ENCODE measurements around the gene CDK2.
"Not testable (repeated sequence)": the region's sequence is repeated elsewhere in the genome, so short reads cannot be mapped to it uniquely, and the experiment has no call there.

CDK2 gene

DNA sequence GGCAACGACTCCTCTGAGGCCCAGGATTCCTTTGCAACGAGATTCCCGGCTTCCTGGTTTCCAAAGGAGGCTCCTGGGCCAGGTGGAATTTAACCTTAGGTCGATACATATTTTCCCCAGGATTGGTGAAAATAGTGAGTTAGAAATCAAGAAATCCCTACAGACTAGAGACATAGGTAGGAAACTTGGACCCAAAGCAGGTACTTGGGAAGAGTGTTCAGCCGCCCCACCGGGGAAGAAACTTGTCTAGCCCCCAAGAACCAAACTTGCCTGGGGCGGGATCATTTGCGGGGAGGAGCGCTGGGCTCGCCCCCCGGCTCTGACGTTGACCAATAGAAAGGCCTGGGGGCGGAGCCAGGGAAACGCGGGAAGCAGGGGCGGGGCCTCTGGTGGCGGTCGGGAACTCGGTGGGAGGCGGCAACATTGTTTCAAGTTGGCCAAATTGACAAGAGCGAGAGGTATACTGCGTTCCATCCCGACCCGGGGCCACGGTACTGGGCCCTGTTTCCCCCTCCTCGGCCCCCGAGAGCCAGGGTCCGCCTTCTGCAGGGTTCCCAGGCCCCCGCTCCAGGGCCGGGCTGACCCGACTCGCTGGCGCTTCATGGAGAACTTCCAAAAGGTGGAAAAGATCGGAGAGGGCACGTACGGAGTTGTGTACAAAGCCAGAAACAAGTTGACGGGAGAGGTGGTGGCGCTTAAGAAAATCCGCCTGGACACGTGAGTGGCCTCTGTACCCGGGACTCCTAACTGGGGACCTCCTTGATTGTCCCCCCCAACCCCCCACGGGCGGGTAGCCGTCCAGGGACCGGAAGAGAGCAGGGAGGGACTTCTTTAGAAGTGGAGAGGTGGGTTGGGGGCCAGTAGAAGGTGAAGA lies at the start of gene CDK2:
TSS of gene CDK2 (plus strand) at position 423 of the 874 bp plus-strand sequence. CDS start at position 602, 179 bp downstream.
- peak; percentile 88 to 94 for DNase-seq (ENCODE audit: low read depth in 2 of 2)

DNA sequence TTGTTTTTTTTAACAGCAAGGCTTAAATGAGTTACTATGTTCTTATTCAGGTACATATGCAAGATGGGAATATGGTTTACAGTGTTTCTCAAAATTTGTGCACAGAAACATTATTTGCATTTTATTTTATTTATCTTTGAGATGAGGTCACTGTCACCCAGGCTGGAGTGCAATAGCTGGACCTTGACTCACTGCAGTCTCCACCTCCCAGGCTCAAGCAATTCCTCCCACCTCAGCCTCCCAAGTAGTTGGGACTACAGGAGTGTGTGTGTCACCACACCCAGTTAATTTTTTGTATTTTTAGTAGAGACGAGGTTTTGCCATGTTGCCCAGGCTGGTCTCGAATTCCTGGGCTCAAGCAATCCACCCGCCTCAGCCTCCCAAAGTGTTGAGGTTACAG lies 47.6 kb upstream of the CDK2 start:
- DNase-seq (ENCODE audit: low read depth in 2 of 2) = not testable (repeated sequence)

DNA sequence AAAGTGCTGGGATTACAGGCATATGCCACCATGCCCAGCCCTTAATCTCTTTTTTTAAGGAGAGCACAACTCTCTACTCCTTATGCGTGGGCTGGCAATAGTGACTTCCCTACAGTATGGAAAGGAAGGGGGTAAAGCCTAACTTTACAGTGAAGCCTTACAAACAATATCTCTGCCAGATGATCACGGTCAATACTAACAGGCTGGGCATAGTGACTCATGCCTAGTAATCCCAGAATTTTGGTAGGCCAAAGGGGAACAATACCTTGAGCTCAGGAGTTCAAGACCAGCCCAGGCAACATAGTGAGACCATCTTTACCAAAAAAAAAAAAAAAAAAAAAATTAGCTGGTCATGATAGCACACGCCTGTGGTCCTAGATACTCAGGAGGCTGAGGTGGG lies 44.5 kb upstream of the CDK2 start:
- DNase-seq (ENCODE audit: low read depth in 2 of 2) = no peak

DNA sequence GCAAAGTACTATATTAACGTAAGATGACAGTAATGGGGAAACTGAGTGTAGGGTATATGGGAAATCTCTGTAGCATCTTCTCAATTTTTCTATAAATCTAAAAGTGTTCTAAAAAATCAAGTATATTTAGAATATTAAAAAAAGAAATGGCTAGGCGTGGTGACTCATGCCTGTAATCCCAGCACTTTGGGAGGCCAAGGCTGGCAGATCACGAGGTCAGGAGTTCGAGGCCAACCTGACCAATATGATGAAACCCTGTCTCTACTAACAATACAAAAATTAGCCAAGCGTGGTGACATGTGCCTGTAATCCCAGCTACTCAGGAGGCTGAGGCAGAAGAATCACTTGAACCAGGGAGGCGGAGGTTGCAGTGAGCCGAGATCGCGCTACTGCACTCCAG lies 43.0 kb upstream of the CDK2 start:
- not testable (repeated sequence) for DNase-seq (ENCODE audit: low read depth in 2 of 2)

DNA sequence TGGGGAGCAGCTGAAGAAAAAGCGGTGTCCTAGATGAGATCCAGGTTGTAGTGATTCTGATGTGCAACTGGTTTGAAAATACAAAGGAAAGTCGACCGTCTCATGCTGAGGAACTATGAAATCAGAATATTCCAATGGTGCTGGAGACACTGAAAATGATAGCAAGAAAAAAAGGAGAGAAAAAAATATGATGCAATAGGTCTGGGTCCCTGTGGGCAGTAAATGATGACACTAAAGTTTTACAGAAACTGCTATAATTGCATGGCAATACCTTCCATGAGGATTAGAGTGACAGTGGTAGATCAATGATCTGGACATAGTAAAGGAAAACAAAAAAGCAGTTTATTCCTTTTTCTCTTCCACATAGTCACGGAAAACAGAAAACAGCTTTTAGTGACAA lies 41.3 kb upstream of the CDK2 start:
- no peak for DNase-seq (ENCODE audit: low read depth in 2 of 2)

DNA sequence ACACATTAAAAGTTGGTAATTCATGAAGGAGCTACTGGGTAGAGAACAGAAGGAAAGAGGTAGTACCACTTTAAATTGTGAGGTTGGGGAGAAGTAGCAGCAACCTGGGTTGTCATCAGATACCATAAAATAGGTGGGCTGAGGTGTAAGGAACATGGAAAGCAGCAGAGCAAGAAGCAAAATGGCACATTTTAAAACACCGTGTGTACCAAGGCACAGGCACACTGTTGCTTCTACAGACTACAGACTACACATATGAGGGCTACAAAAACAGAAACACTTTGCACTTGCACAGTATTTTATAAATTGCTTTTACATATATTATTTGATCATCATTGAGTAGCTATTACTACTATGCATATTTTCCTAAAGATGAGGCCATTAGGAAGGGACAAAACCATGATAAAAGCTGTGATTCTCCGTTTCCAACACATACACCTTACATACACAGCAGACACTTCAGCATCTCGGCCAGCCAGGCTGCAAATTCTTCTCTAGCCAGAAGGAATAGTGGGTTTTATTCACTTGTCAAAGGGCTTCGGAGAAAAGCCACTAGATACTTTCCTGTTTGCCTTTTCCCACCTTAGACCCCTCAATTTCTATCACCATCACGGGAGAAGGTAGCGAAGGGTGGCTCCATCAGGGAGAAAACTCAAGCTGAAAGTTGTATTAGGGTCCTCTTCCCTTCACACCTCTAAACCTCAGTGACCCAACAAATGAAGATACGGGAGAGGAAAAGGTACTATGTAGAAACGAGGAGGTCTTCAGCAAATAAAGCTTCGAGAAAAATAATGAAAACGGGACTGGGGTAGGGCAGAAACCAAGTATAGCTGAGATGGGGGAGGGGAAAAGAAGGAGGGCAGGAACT lies 40.5 kb upstream of the CDK2 start:
- no peak for DNase-seq (ENCODE audit: low read depth in 2 of 2)

DNA sequence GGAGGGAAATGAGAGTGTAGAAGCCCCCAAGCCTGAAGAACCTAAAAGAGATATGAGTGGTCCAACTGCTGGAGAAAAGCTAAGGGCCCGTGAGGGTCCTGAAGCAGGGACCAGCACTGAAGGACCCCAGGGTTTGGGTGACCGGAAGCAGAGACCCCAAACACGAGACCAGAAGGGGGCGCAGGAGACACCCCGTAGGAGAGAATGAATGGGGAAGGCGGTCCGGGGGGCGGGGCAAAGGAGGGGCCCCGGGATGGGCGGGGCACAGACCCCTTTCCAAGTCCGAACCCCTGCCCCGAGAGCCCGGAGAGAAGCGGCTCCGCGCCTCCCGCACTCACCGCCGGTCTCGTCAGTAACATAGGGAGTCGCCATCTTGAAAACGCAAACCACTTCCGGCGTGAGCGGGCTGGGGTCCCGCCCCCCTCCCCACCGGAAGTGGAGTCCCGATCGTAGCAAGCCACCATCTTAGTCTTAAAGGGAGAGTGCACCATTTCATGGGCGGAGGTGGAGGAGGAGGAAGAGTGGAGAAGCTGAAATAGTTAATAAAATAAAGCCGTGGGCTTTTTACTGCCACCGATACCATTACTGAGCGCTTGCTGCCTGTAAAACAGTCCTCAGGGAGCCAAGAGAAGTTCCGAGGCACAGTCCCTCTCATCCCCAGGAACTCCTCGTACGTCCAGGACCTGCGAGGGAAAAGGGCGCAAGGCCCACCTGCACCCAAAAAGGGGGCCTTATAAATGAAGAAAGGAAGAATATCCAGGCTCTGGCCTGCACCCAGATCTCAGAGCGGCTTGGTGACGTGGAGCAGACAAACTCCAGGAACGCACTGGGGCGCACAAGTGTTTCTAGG lies 39.7 kb upstream of the CDK2 start:
- DNase-seq (ENCODE audit: low read depth in 2 of 2) = peak; percentile 86 to 90

DNA sequence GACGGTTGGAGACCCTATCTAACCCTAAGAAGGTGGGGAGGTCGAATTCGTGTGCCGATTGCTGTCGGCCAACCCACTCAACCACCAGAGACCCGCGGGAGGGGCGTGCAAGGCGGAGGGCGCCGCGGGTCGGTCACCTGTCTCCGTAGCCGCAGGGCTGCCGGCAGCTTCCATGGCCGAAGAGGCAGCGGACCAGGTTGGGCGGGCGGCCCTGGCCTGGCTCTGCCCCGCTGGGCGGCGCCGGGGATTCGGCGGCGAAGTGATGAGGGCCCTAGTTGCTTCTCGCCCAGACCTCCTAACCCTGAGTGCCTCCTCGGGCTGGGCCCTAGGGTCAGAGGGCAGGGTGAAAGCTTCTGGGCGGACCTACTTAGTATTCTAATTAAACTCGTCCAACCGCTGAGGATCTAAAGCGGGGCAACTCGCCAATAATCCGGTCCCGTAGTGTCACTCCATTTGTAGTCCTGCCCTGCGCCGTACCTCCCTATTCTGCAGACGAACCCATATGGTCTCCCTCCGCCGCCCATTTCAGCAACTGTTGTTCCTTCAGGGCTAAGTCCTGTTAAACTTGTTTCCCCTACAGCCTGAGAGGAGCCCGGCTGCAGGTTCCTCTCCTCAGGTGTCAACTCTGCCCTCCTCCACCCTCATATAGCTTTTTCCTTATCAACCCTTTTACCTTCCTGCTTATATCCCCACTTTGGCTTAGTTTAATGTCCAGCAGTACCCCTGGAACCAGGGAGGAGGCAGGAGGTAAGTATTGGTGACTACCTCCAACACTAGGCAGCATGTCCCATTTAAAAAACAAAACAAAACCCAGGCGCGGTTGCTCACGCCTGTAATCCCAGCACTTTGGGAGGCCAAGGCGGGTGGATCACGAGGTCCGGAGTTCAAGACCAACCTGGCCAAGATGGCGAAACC lies 38.8 kb upstream of the CDK2 start, which contains the start of gene PYM1:
TSS of gene PYM1 (minus strand) at position 307 of the 915 bp plus-strand sequence. CDS start at position 174, 133 bp downstream.
- DNase-seq (ENCODE audit: low read depth in 2 of 2) = peak; percentile 58 to 65

DNA sequence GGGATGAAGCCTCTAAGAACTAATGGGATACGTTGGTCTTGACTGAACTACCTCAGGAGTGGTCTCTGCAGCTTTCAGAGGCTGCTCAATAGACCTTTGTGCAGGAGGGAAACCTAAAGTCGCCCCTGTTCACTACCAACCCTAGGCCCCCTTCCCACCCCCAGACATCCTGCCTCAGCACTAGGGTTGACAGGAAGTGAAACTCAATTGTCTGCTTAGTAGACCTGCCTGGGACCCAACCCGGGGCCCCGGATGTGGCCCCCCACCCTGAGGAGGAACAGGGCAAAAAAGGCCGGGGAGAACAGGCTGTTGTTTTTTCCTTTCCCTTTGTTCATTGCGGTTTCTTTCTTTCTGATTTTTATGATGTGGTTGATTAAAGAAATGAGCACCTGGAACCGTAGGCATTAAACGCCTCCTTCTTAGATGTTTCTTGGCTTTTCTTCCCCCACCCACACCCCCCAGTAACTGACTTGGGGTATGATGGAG lies 37.3 kb upstream of the CDK2 start:
- peak; percentile 63 to 71 for DNase-seq (ENCODE audit: low read depth in 2 of 2)

DNA sequence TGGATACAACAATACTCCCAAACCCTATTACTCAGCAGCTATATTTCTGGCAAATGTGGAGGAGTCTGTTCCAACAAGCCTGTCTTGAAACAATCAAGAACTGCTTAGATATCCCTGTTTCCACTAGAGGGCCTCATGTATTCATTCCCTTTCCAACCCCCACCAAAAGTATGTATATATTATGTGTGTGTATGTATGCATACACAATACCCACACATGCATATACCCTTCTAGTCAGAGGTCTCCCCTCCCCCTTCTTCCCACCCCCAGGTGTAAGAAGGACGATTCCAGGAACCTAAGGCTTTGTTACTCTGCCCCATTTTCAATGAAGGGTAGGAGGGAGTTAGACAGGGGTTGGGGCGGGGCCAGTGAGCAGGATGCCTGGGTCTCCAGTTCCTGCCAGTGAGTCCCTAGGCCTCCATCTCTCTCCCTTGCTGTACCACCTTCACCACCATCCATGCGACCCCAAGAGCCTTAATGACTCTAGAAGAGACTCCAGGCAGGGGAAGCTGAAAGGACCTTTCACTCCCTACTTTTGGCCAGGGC lies 35.8 kb upstream of the CDK2 start, which contains the start of gene DGKA:
TSS of gene DGKA (plus strand) at position 392 of the 546 bp plus-strand sequence. CDS start 5,342 bp downstream, outside the sequence.
- peak; percentile 75 to 83 for DNase-seq (ENCODE audit: low read depth in 2 of 2)

DNA sequence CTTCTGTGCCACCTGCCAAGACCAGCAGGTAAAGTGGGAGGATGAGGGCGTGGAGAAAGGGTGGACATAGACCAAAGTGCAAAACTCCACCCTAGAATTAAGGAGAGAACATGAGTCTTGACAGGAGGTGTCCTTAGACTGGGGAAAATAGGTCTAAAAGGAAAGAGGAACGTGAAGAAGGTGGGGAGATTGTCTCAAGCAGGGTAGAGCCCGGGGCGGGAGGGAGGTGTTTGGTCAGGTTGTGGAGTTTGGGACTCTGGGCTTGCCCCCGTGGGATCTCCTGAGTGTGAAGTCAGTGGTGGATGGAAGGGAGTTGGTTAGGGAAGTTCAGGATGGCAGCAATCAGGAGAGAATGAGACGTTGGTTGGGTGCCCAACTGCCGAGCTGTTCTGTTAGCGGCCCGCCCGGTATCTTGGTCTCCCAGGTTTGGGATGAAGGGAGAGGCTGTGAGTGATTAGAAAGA lies 35.3 kb upstream of the CDK2 start:
- no peak for DNase-seq (ENCODE audit: low read depth in 2 of 2)

DNA sequence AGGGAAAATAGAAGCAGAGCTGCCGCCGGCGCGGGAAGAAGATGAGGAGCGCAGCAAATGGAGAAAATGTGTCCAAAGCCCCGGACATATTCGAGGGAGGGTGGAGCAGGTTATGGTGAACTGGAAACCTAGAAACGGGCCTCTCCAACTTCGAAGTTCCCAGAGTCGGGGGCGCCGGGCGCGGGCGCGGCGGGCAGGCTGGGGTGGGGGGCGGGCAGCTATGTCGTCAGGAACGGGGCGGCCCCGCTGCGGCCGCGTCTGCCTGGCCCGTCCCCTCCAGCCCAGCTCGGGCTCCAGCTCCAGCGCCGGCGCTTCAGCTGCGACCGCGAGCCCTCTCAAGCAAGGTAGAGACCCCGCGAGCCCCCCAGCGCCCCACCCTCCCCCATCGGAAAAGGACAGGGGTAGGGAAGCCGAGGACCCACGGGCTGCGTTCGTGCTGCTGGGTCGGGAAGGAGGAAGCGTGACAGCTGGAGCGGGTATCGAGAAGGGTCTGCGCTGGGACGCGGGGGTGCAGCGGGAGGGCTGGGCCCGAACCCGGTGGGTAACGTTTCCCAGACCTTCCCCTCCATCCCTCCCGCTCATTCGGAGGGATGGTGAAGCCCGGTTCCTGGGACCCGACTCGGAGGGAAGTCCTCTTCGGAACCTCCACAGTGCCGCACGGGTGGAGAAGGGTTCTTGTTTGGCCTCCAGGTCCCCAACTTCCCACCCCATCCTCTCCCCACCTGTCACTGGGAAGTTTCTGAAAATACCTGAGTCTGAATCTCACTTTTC lies 34.7 kb upstream of the CDK2 start:
- no peak for DNase-seq (ENCODE audit: low read depth in 2 of 2)

DNA sequence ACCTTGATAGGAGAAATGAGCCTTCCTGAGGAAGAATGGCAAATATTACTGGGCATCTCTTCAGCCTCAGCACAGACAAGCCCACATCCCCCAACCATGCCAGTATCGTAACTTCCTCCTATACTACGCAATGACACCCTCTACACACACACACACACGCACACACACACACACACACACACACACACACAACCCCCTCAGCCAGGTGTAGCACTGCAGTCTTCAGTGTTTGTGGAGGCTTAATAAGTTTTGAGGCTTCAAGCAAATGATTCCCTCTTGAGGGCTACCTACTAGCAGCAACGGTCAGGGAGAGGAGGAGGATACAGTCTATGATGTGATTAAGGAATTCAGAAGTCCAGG lies 34.1 kb upstream of the CDK2 start:
- DNase-seq (ENCODE audit: low read depth in 2 of 2) = no peak

DNA sequence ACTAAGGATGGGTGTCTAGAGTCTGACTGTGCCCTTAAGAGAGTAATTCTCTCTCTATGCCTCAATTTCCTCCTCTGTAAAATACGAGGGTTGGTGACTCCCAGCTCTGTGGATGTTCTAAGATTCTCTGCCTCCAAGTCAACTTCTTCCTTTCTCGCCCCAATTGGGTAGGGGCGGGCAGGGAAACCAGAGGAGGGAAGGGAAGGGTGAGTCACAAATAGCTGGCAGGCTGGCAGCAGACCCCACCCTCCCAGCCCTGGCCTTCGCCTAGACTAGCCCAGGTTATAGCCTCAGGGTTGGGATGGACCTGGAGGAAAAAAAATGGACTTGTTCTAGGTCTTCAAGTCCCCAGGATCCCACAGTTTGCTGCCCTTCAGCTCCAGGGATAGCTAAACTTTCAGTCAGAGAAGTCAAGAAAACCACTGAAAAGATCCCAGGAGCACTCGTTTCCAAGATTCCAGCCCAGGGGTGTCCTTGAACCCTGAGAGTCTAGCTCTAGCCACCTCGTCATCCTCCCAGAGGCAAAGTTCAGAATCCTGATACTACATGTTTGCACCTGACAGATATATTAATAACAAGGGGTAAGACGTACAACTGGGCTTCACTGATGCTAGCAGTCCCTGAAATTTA lies 33.3 kb upstream of the CDK2 start:
- no peak for DNase-seq (ENCODE audit: low read depth in 2 of 2)

DNA sequence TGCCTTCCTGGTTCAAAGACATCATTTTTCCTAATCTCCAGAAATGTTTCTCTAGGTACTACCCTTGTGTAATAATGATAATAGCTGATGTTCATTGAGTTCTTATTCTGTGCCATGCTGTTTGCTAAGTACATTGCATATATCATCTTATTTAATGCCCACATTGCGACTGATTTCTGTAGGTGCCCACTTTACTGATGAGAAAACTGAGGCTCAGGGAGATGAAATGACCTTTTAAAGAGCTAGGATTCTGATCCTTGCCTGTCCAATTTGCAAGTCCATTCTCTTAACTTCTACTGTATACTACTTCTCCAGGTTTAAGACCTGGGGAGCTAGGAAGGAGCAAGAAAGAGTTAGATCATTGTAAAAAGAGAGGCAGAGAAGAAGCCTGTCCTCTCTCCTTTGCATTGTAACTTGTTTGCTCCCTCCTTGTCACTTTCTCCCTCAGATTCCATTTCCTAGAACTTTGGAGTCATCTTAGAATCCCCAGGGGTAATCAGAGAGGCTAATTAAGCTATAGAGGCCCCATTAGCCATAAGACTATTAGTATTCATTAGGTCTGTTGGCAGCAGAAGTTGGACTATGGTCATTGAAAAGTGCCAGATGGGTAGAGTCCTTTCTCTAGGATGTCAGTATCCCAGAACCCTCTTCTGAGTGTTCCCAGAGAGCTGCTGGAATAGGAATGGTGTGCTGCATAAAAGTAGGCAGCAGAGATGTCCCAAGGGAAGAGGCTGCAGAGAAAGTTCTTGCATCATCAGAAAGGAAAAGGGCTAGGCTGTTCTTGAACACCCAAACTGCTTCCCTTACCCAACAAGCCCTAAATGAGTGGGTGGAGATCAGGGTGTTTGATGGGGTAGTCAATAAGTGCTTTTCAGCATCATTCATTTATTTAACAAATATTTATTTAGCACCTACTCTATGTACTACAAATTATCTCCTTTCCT lies 32.6 kb upstream of the CDK2 start:
- DNase-seq (ENCODE audit: low read depth in 2 of 2) = no peak

DNA sequence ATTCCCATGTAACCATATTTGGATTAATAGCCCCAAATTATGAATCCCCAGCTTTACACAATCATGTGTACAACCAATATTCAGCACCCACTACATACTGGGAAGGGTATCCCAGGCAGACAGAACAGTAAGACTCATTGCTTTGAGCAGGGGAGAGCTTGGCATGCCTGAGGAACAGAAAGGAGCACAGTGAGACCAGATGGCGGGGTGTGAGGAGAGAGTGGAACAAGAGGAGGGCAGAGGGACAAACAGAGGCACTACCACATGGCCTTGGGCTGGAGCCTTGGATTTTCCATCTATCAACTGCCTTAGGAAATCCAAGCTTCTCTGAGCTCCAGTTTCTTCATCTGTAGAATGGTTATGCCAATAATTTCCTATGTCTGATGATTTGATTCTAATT lies 31.9 kb upstream of the CDK2 start:
- no peak for DNase-seq (ENCODE audit: low read depth in 2 of 2)

DNA sequence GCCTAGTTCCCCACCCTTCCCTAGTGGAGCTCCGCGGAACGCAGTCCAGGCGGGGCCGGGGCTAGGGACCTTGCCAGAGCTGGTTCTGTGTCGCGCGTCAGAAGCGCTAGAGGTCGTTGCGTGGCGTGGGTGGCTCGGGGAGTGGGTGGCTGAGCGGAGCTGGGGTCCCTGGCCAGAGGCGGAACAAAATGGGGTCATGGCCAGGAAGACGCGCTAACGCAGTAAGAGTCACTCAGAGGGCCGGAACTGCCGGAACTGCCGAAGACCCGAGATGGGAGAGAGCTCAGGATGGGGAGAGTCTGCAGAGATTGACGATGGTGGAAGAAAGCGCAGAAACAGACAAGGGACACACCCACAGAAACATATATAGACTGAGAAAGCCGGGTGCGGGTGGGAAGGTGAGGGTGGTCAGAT lies 30.9 kb upstream of the CDK2 start:
- no peak for DNase-seq (ENCODE audit: low read depth in 2 of 2)
